ENCODE results near the gene FABP6. TPM values are rescaled to one million over a fixed set of nuclear protein-coding genes. Genes with fewer than 3 reads are reported as not detected.
A peak's percentile ranks its signal among the peaks of the same experiment; 100 is the strongest.
"Not testable (repeated sequence)": the region's sequence is repeated elsewhere in the genome, so short reads cannot be mapped to it uniquely, and the experiment has no call there.

The FABP6 gene
- total and polyA plus RNA-seq, 3 experiments from 2014 or later, result not detected

- no peak overlapping the region for H3K27ac ChIP-seq (ENCODE audit: low read depth, low read length)
- H3K9me3 ChIP-seq (ENCODE audit: low read length), result no peaks in the 10 kb centered on the region
- Mint-ChIP-seq H3K4me1 (no peaks in the 10 kb centered on the region), H3K9me3 (no peaks in the 10 kb centered on the region), H3K36me3 (no peaks in the 10 kb centered on the region), H3K27me3 (peaks cover 3 to 6% of the 10 kb centered on the region in 2 donors), H3K4me3 (no peak overlapping the region), H3K27ac (no peak overlapping the region)
- H3K4me1 ChIP-seq (ENCODE audit: insufficient read depth, low read length), result no peaks in the 10 kb centered on the region
- no peaks in the 10 kb centered on the region for H3K36me3 ChIP-seq (ENCODE audit: insufficient read depth, low read length)
- ChIA-PET POLR2A (no interaction called here), CTCF (interaction anchor here (0.9 kb wide), 1 partner anchor 14 kb away, joined by 3 read pairs; no protein-coding TSS in a partner anchor)
- no peak for DNase-seq
- H3K4me3 ChIP-seq (ENCODE audit: low read length), result no peak overlapping the region
- no peaks in the 10 kb centered on the region for H3K27me3 ChIP-seq (ENCODE audit: insufficient read depth, low read length, poor library complexity, severe bottlenecking)
These were observed 16.3 kb downstream of the FABP6 start for GRCh38 chr5:160245506-160246086.

GRCh38 chr5:160249570-160249969 lies 20.3 kb downstream of the FABP6 start:
- CTCF ChIA-PET; POLR2A ChIA-PET; H3K4me3 ChIP-seq (ENCODE audit: low read length); H3K27ac ChIP-seq (ENCODE audit: low read depth, low read length); H3K4me3 Mint-ChIP-seq; H3K27me3 ChIP-seq (ENCODE audit: insufficient read depth, low read length, poor library complexity, severe bottlenecking); H3K4me1 ChIP-seq (ENCODE audit: insufficient read depth, low read length); H3K36me3 Mint-ChIP-seq; H3K9me3 ChIP-seq (ENCODE audit: low read length); H3K27ac Mint-ChIP-seq; H3K4me1 Mint-ChIP-seq; H3K9me3 Mint-ChIP-seq; H3K36me3 ChIP-seq (ENCODE audit: insufficient read depth, low read length); H3K27me3 Mint-ChIP-seq; DNase-seq: not testable (repeated sequence)

GRCh38 chr5:160250226-160250625 lies 20.9 kb downstream of the FABP6 start:
- H3K4me1 Mint-ChIP-seq, result no peaks in the 10 kb centered on the region
- H3K27ac ChIP-seq (ENCODE audit: low read depth, low read length), result no peak overlapping the region
- H3K4me3 ChIP-seq (ENCODE audit: low read length), result no peak overlapping the region
- H3K4me1 ChIP-seq (ENCODE audit: insufficient read depth, low read length), result no peaks in the 10 kb centered on the region
- no peak for DNase-seq
- ChIA-PET POLR2A (no interaction called here), CTCF (no interaction called here)
- H3K4me3 Mint-ChIP-seq, result no peak overlapping the region
- no peaks in the 10 kb centered on the region for H3K27me3 ChIP-seq (ENCODE audit: insufficient read depth, low read length, poor library complexity, severe bottlenecking)
- H3K9me3 ChIP-seq (ENCODE audit: low read length), result no peaks in the 10 kb centered on the region
- peaks cover 9 to 10% of the 10 kb centered on the region in 2 donors for H3K27me3 Mint-ChIP-seq
- no peaks in the 10 kb centered on the region for H3K9me3 Mint-ChIP-seq
- no peaks in the 10 kb centered on the region for H3K36me3 Mint-ChIP-seq
- no peak overlapping the region for H3K27ac Mint-ChIP-seq
- no peaks in the 10 kb centered on the region for H3K36me3 ChIP-seq (ENCODE audit: insufficient read depth, low read length)

GRCh38 chr5:160250826-160251225 lies 21.5 kb downstream of the FABP6 start:
- Mint-ChIP-seq H3K9me3 (no peaks in the 10 kb centered on the region), H3K36me3 (no peaks in the 10 kb centered on the region), H3K27me3 (peaks cover 10% of the 10 kb centered on the region in 2 donors), H3K4me3 (no peak overlapping the region), H3K4me1 (no peaks in the 10 kb centered on the region), H3K27ac (no peak overlapping the region)
- Histone ChIP-seq H3K4me1 (ENCODE audit: insufficient read depth, low read length) (no peaks in the 10 kb centered on the region), H3K9me3 (ENCODE audit: low read length) (no peaks in the 10 kb centered on the region), H3K36me3 (ENCODE audit: insufficient read depth, low read length) (no peaks in the 10 kb centered on the region), H3K27me3 (ENCODE audit: insufficient read depth, low read length, poor library complexity, severe bottlenecking) (no peaks in the 10 kb centered on the region), H3K27ac (ENCODE audit: low read depth, low read length) (no peak overlapping the region), H3K4me3 (ENCODE audit: low read length) (no peak overlapping the region)
- DNase-seq, result no peak
- CTCF ChIA-PET, result no interaction called here
- POLR2A ChIA-PET, result no interaction called here

- no peak overlapping the region for H3K27ac Mint-ChIP-seq
These were observed 22.3 kb downstream of the FABP6 start for GRCh38 chr5:160251406-160252155.

GRCh38 chr5:160252916-160253315 lies 23.6 kb downstream of the FABP6 start:
- no peak overlapping the region for H3K4me3 Mint-ChIP-seq
- H3K4me1 ChIP-seq (ENCODE audit: insufficient read depth, low read length), result no peaks in the 10 kb centered on the region
- no peaks in the 10 kb centered on the region for H3K36me3 ChIP-seq (ENCODE audit: insufficient read depth, low read length)
- POLR2A ChIA-PET, result no interaction called here
- no peak for DNase-seq
- H3K9me3 Mint-ChIP-seq, result no peaks in the 10 kb centered on the region
- no peaks in the 10 kb centered on the region for H3K36me3 Mint-ChIP-seq
- no peak overlapping the region for H3K27ac ChIP-seq (ENCODE audit: low read depth, low read length)
- H3K4me1 Mint-ChIP-seq, result no peaks in the 10 kb centered on the region
- H3K27ac Mint-ChIP-seq, result no peak overlapping the region
- no peak overlapping the region for H3K4me3 ChIP-seq (ENCODE audit: low read length)
- peaks cover 10% of the 10 kb centered on the region in 2 donors for H3K27me3 Mint-ChIP-seq
- CTCF ChIA-PET, result no interaction called here
- no peaks in the 10 kb centered on the region for H3K27me3 ChIP-seq (ENCODE audit: insufficient read depth, low read length, poor library complexity, severe bottlenecking)
- no peaks in the 10 kb centered on the region for H3K9me3 ChIP-seq (ENCODE audit: low read length)

More at GRCh38 chr5:160251406-160252155, 22.3 kb downstream of the FABP6 start:
- H3K4me3 Mint-ChIP-seq, result no peak overlapping the region
- H3K9me3 Mint-ChIP-seq, result no peaks in the 10 kb centered on the region
- POLR2A ChIA-PET, result no interaction called here
- no peaks in the 10 kb centered on the region for H3K4me1 Mint-ChIP-seq
- Histone ChIP-seq H3K27me3 (ENCODE audit: insufficient read depth, low read length, poor library complexity, severe bottlenecking) (no peaks in the 10 kb centered on the region), H3K4me3 (ENCODE audit: low read length) (no peak overlapping the region), H3K36me3 (ENCODE audit: insufficient read depth, low read length) (no peaks in the 10 kb centered on the region), H3K4me1 (ENCODE audit: insufficient read depth, low read length) (no peaks in the 10 kb centered on the region), H3K9me3 (ENCODE audit: low read length) (no peaks in the 10 kb centered on the region), H3K27ac (ENCODE audit: low read depth, low read length) (no peak overlapping the region)
- CTCF ChIA-PET, result no interaction called here
- DNase-seq, result no peak
- H3K36me3 Mint-ChIP-seq, result no peaks in the 10 kb centered on the region
- H3K27me3 Mint-ChIP-seq, result peaks cover 10% of the 10 kb centered on the region in 2 donors

GRCh38 chr5:160253441-160253840 lies 24.1 kb downstream of the FABP6 start:
- no peak for DNase-seq
- Histone ChIP-seq H3K36me3 (ENCODE audit: insufficient read depth, low read length) (no peaks in the 10 kb centered on the region), H3K4me3 (ENCODE audit: low read length) (no peak overlapping the region), H3K27me3 (ENCODE audit: insufficient read depth, low read length, poor library complexity, severe bottlenecking) (no peaks in the 10 kb centered on the region), H3K4me1 (ENCODE audit: insufficient read depth, low read length) (no peaks in the 10 kb centered on the region), H3K9me3 (ENCODE audit: low read length) (no peaks in the 10 kb centered on the region), H3K27ac (ENCODE audit: low read depth, low read length) (no peak overlapping the region)
- Mint-ChIP-seq H3K4me3 (no peak overlapping the region), H3K36me3 (no peaks in the 10 kb centered on the region), H3K9me3 (no peaks in the 10 kb centered on the region), H3K27ac (no peak overlapping the region), H3K27me3 (peaks cover 8 to 10% of the 10 kb centered on the region in 2 donors), H3K4me1 (no peaks in the 10 kb centered on the region)
- ChIA-PET CTCF (no interaction called here), POLR2A (no interaction called here)

GRCh38 chr5:160254706-160255105 lies 25.4 kb downstream of the FABP6 start:
- Mint-ChIP-seq H3K27ac (no peak overlapping the region), H3K36me3 (no peaks in the 10 kb centered on the region), H3K27me3 (peaks cover 7 to 10% of the 10 kb centered on the region in 2 donors), H3K4me1 (no peaks in the 10 kb centered on the region), H3K9me3 (no peaks in the 10 kb centered on the region), H3K4me3 (peak overlapping the region in 1 of 7 donors; percentile 23)
- H3K9me3 ChIP-seq (ENCODE audit: low read length), result no peaks in the 10 kb centered on the region
- ChIA-PET CTCF (no interaction called here), POLR2A (no interaction called here)
- no peaks in the 10 kb centered on the region for H3K36me3 ChIP-seq (ENCODE audit: insufficient read depth, low read length)
- no peak overlapping the region for H3K4me3 ChIP-seq (ENCODE audit: low read length)
- no peaks in the 10 kb centered on the region for H3K27me3 ChIP-seq (ENCODE audit: insufficient read depth, low read length, poor library complexity, severe bottlenecking)
- DNase-seq, result no peak
- no peak overlapping the region for H3K27ac ChIP-seq (ENCODE audit: low read depth, low read length)
- H3K4me1 ChIP-seq (ENCODE audit: insufficient read depth, low read length), result no peaks in the 10 kb centered on the region
